ENCODE data around the gene FOXP4.

Gene FOXP4

GRCh38 chr6:41523915-41524633 lies 22.1 kb upstream of the FOXP4 start:
- DNase-seq (ENCODE audit: low spot score), result no peak
- TF ChIP-seq CTCF (IDR thresholded peaks at IDR 0.05; ENCODE audit: extremely low read depth, missing control alignments), result no peak

- TF ChIP-seq CTCF (IDR thresholded peaks at IDR 0.05; ENCODE audit: extremely low read depth, missing control alignments), result no peak
- no peak for DNase-seq (ENCODE audit: low spot score)
Observed at GRCh38 chr6:41524634-41525011, 21.6 kb upstream of the FOXP4 start.

GRCh38 chr6:41527721-41528408 lies 18.3 kb upstream of the FOXP4 start:
- DNase-seq (ENCODE audit: low spot score), result no peak
- TF ChIP-seq CTCF (IDR thresholded peaks at IDR 0.05; ENCODE audit: extremely low read depth, missing control alignments), result no peak

- no peak for DNase-seq (ENCODE audit: low spot score)
- TF ChIP-seq CTCF (IDR thresholded peaks at IDR 0.05; ENCODE audit: extremely low read depth, missing control alignments), result no peak
Observed at GRCh38 chr6:41528409-41528963, 17.7 kb upstream of the FOXP4 start.

GRCh38 chr6:41529049-41529448 lies 17.1 kb upstream of the FOXP4 start:
- TF ChIP-seq CTCF (IDR thresholded peaks at IDR 0.05; ENCODE audit: extremely low read depth, missing control alignments), result no peak
- DNase-seq (ENCODE audit: low spot score), result no peak

GRCh38 chr6:41529970-41530369 lies 16.2 kb upstream of the FOXP4 start:
- no peak for TF ChIP-seq CTCF (IDR thresholded peaks at IDR 0.05; ENCODE audit: extremely low read depth, missing control alignments)

GRCh38 chr6:41530476-41530875 lies 15.7 kb upstream of the FOXP4 start:
- no peak for DNase-seq (ENCODE audit: low spot score)
- TF ChIP-seq CTCF (IDR thresholded peaks at IDR 0.05; ENCODE audit: extremely low read depth, missing control alignments), result no peak

More at GRCh38 chr6:41529970-41530369, 16.2 kb upstream of the FOXP4 start:
- DNase-seq (ENCODE audit: low spot score), result no peak

Measured in GM20000 (cell line).